NK-92 (cell line): ENCODE data around the gene RNF114.
A peak's percentile ranks its signal among the peaks of the same experiment; 100 is the strongest.

Experiments used
- DNase-seq: peaks from one replicate; lab custom pipeline; 2025; ENCODE audit not compliant: unreplicated experiment; lab: John Stamatoyannopoulos, UW

RNF114 gene

DNA sequence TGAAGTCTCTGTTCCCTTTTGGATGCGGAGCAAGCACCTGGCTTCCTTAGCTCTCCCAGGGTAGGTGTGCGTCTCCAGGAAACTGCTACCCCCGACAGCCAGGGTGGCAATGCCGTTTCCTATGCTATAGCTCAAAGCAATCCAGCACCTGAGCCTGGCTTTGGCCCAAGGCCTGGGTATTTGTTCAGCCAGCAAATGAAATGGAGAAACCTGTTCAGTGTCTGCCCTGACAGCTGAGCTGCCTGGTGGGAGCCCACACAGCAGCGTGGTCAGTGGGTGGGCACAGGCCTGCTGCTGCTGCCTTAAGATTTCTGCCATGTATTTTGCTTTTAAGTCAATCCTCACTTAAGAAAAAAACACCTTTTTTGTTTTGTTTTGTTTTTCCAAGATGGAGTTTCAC, 34.6 kb upstream of the RNF114 start:
- no peak for DNase-seq

DNA sequence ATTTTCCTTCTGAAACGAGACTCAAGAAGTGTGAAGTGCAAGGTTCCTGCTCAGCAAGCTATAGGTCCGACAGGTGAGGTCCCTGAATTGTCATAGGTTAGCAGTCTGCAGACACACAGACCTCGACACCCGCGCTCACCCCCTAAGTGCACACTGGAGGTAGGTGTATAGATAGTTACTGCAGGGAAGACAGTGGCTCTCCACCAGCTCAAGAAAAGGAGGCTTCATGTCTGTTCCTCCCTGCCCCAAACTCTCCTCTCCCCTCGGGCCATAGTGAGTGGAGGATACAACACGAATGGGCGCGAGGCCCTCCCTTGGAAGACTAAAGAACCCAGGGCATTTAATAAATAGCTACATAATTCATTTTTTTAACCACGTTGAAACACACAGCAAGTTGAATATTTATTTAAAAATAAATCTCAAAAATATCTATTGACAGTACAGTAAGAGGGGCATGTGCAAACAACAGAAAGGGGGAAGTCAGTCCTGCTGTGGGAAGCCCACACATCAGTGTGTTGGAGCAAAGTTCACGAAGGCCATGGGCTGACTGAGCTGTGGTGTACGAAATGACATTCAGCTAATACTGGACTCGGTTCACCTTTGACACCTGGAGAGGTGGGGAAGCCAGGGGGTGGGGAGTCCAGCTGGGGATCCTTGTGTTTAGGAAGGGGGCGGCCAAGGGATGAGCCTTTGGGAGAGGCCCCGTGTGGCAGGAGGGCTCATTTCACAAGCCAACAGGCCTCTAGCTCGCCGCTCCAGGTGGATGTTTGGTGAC, 31.6 kb upstream of the RNF114 start:
- DNase-seq = no peak

DNA sequence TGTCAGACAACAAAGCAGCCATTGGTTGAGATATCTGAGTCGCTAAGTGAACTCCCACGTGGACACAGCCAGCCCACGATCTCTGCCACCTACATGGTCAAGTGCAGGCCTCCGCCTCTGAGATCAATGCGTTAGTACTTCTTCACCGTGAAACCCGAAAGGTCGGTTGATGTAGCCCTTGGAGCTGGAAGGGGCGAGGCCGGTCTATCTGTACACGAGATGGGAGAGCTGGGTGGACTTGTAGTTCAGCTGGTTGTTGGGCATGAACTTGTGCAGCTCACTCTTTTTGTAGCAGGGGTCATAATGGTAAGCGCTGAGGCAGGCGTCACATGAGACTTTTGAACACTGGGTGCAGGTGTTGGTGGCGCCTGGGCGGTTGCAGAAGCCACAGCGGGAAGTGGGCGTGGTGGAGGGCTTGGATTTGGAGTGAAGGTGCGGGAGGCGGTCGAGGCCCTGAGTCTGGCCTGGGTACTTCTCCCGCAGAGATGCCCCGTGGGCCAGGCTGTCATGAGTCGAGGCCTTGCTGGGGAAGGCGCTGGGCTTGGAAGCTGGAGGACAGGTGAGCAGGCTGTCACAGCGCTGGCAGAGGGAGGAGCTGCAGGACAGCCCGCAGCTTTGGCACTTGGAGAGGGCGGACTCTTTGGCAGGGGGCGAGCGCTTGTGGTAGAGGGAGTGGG, 30.6 kb upstream of the RNF114 start:
- DNase-seq = no peak

DNA sequence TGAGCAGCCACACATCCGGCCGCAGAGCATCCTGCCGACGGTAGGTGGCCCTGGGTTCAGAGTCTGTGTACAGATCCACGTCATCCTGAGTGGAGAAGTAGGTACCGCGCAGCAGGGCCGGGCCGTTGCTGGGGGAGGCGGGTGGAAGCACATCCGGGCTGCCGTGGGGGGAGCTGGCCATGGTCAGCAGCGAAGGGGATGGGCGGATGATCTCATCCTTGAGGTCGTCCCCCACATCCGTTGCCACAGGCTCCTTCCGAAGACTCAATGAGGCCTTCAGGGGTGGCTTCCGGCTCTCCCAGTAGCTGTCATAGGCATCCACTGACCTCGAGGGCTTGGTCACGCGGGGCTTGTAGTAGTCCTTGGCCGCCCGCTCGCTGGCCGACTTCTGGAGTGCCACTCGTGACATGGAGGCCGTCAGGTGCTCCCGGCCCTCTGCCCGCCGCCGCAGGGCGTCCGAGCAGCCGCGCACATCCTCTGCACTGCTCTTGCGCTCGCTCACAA, 30.0 kb upstream of the RNF114 start:
- DNase-seq = no peak

DNA sequence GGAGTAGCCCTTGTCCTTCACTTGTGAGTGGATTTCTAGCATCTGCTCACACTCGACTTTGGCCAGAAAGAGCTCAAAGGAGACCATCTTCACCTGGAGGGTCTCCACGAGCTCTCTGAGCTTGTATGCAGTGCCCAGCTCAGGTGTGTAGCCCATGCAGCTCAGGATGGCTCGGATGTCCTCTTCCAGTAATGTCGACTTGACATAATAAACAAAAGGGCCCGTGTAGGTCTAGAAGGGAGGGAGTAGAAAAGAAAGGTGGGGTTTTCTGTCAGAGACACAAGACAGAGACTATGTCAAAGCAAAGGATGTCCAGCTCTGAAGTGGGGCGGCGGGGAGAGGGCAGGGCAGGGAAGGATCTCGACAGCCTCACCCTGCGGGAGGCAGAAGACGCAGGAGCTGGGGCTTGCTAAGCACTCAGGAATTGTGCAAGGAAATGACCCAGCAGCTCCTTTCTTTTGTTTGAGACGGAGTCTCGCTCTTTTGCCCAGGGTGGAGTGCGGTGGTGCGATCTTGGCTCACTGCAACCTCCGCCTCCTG, 29.5 kb upstream of the RNF114 start:
- DNase-seq = no peak

DNA sequence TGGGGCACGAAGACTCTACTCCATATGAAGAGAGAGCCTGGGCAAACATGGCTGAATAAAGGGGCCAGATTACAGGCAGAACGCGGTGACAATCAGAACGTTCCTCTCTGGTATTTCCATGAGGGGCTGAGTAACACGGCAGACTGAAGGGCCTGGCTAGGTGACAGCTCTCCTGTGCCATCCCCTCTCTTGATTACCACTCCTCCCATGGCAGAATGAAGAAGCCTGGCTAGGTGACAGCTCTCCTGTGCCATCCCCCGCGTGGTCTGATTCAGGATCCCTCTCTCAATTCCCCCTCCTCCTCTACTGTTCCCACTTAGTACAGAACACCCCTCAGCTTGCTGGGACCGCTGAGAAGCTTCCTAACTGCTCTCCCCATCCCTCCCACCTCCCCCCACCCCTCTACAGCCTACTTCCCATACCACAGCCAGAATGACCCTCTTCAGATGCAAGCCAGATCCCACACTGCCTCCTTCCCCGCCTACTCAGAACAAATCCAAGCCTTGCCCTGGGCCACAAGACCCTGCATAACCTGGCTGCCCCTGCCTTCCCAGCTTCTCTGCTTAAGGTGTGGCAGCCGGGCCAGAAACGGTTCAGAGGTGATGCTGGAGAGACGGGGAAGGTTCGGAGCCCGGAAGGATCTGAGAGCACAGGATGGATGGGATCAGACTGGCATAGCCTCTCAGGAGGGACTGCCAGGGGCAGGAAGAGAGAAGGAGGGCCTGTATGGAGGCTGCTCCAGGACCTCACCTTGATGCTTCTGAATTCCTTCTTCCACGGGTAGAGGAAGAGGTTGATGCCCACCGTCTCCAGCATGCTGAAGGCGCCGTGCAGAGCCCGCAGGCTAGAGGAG, 28.6 kb upstream of the RNF114 start:
- DNase-seq = no peak

DNA sequence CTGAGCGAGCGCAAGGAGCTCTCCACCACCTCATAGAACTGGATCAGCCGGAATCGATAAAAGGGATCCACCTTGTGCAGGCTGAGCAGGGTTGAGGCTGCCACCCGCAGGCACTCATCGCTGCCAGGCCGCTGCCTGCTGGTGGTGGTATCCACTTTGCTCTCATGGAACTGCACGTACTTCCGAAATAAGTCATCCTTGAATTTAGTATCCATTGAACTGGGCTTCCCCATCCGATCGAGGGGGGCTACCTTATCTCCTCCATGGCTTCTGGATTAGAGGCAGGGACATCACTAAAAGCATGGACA, 28.0 kb upstream of the RNF114 start:
- no peak for DNase-seq

DNA sequence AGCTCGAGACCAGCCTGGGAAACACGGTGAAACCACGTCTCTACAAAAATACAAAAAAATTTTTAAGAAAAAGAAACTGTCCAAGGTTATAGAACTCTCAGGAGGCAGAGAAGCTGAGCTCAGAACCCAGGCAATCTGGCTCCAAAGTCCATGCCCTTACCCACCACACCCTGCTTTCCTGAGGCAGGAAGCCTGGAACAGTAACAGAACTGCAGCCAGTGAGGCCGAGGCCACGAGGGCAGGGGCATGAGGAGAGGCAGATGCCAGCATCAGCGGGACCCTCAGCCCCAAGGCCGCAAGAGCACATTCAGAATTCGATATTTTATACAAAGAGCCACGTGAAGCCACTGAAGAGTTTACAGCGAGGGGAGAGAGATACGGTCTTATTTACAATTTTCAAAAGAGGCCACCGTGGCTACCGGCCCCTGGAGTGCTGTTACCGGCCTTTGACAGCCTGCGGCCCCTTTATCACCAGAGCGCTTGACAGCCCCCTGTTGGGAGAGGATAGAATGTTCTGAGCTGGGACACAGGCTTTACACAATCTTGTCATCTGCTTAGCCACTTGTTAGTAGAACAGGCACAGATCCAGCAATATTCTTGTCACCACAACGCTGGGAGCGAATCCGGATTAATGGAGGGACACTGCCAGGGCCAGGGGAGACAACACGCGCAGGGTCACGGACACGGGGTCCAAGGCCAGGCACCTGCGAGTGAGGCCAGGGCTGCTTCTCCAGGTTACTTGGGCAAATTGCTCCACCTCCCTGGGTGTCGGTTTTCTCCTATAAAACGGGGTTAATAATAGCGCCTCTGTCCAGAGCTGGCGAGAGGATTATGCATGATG, 26.5 kb upstream of the RNF114 start:
- DNase-seq = no peak

DNA sequence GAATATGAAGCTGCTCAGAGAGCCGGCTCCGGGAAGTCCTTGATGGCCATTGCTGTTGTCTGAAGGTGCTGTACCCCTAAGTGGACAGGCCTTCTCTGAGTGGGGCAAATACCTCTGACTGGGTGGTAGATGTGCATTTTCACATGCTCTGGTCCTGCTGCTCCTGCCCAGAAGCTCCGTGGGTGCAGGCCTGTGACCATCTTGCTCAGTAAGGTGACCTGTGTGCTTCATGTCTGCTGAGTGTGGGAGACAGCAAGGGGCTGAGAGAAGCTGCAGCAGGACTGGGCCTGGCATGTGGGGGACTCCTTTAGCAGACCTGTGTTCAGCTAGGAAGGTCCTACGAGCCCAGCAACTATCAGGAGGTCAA, 25.9 kb upstream of the RNF114 start:
- no peak for DNase-seq

DNA sequence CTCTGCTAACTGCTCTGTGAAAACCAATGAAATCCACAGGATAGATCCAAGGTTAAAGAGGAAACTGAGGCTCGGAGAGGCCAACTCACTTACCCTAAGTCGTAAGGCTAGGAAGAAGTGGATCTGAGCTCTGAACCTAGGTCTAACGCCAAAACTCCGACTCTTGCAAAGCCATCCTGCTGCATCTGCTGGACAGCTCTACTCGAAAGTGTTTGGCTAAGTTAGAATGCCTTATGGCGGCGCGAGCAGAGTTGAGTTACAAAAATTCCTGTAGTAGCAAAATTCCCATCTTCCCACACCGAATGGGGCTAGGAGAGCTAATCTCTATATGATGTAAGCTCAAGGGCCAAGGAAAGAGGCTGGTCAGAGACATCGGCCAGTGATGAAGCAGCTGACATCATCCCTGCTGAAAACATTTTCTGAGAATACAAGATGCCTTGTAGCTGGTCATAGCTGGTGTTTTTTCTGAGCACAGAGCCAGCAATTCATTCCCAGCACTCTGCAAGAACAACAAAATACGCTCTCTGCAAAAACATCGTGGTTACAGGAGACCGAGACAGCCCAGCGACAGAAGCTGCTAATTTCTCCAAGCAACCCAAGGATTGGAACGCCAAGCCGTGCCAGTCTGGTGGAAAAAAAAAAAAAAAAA, 22.7 kb upstream of the RNF114 start:
- no peak for DNase-seq

DNA sequence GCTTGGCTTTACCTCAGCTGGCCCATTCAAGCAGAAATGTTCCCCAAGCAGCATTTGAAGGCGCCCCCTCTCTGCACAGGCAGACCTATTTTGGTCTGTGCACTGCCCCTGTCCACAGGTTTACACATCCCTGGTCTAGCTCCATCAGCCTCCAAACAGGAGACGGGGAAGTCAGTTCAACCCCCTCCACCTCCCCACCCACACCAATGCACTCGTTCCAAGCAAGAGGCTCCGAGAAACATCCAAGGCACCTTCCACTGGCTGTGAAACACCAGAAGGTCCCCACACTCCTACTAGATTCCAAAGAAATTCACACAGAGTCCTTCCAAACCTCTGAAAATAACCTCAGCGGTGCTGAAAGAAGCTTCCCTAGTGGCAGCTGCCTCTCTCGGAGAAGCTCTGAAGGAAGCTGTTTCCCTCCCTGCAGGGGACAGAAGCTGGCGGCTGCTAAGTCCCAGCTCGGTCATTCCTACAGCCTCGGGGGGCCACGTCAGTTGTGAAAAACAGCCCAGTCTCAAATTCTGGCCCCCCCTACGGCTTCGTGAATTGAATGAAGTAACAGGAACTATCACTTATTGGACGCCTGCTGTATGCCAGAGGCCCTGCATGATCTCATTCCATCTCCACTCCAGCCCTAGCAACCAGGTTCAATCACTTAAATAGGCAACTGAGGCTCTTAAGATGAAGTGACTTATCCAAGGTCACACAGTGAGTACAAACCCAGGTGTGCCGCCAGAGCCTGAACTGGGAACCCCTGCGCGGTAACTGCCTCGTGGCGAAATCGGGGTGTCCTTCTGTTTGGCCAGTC, 21.7 kb upstream of the RNF114 start:
- no peak for DNase-seq

DNA sequence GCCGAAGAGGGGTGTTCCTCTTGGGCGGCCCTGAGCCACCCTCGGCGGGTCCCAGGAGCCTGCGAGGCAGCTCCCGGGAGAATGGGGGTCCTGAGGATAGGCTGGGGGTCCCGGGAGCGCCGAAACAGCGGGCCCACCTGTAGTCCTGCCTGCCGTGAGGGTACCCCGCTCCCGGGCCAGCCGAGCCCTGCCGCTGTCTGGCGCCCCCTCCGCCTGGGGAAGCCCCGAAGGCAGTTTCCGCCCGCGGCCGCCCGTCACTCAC, 21.1 kb upstream of the RNF114 start:
- no peak for DNase-seq

DNA sequence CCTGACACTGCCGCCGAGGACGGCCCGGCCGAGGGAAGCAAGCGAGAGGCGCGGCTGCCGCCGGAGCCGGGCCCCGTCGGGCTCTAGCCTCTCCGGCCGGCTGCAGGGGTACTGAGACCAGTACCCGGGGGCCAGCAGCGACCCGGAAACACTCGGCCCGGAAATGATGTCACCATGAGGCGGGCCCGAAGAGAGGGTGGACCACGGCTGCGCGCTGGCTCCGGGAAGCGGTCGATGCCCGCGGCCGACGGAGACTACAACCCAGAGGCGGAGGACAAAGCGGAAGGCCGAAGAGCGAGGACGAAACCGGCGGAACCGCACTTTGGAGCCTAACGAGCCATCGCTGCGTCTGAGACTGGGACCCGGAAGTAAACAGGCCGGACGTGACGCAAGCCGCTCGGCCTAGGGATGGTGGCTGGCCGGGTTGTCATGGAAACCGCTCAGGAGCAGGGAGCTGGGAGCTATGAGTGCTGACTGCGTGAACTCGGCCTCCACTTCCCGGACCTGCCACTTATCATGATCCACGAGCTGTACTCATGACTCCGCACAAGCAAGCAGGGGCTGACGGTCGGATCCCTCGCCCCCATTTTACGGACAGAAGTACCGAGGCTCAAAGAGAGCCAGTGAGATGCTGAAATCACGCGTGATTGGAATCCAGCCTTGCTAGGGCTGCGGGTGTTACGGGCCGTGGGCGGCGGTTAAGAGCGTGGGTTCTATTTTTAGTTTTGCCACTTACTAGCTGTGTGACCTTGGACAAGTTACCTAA, 20.6 kb upstream of the RNF114 start, which contains the start of gene SPATA2:
Gene SPATA2 (minus strand): TSS at position 150 of the 766 bp plus-strand sequence. CDS start 7,039 bp downstream, outside the sequence.
- DNase-seq = peak; percentile 51

DNA sequence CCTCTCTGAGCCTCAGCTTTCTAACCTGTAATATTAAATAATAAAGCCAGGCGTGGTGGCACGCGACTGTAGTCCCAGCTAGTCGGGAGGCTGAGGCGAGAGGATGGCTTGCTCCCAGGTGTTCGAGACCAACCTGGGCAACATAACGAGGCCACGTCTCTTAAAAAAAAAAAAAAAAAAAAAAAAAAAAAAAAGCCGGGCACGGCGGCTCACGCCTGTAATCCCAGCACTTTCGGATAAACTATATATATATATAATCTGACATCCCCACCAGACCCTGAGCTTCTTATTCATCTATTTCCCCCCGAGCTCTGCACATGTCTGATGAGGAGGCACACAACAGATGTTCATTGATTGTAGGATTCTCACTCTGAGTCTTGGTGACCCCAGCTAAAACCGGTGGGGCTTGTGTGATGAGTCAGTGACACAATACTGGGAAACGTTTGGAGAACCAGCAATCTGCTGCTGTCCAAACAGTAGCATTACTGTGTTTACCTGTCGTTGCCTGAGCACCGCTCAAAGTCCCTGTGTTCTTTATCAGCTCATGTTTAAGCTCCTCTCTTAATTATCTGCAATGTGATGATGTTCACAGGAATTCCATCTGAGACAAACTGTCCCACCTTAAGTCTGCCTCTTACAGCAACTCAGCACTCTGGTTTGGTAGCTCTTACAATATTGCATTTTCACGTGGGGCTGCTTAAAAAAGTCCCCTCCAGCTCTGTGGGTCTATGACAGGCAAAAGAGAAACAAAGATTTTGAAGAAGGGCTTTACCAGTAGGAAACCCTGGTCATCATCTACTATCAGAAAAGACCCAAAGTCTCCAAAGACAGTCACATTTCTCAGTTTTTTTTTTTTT, 19.8 kb upstream of the RNF114 start:
- DNase-seq = no peak

DNA sequence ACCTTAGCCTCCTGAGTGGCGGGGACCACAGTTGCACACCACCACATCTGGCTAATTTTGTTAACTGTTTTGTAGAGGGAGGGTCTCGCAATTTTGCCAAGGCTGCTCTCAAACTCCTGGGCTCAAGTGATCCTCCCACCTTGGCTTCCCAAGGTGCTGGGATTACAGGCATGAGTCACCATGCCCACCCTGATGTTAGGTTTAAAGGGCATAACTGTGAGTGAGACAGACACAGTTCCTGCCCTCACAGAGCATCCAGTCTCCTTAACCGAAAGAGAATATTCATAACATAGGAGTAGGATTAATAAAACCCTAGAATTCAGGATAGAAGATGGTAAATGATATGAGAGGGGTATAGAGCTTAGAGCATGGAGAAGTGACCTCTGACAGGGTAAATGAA, 17.8 kb upstream of the RNF114 start:
- DNase-seq = no peak

DNA sequence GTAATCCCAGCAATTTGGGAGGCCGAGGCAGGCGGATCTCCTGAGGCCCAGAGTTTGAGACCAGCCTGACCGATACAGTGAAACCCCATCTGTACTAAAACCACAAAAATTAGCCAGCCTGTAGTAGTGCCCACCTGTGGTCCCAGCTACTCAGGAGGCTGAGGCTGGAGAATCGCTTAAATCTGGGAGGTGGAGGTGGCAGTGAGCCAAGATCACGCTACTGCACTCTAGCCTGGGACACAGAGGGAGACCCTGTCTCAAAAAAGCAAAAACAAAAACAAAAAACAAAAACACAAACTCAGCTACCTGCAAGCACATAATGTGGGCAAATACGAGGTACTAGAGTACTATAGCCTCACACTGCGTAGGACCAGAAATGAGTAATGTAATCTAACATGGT, 17.2 kb upstream of the RNF114 start:
- no peak for DNase-seq

DNA sequence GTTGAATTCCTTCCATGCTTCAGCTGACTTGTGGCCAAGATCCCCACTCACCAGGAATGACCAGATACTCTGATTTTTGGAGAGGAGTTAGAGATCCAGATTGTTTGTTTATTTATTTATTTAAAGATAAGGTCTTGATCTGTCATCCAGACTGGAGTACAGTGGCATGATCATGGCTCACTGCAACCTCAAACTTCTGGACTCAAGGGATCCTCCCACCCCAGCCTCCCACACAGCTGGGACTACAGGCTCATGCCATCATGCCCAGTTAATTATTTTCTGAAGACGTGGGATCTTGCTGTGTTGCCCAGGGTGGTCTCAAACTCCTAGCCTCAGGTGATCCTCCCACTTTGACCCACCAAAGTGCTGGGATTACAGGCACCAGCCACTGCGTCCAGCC, 16.7 kb upstream of the RNF114 start:
- no peak for DNase-seq

DNA sequence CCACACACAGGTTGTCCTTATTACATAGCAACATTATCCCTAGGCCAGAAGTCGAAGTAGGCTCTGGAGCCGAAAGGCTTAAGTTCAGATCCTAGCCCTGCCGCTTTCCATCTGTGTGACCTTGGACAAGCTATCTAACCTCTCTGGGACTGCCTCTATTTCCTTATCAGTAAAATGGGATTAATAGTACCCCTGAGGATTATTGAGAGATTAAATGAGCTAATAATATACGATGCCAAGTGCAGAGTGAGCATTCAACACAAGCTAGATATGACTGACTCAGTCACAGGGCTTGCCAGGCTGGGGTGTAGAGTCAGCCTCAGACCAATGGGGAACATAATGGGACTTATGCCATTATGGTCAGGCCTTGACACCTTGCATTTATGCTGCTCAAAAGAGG, 11.9 kb upstream of the RNF114 start:
- no peak for DNase-seq
